ENCODE measurements around the gene TOM1L1. TPM values are rescaled to one million over a fixed set of nuclear protein-coding genes. Genes with fewer than 3 reads are reported as not detected.

TOM1L1 gene
- total RNA-seq, 1 donor, result 5.8 TPM

DNA sequence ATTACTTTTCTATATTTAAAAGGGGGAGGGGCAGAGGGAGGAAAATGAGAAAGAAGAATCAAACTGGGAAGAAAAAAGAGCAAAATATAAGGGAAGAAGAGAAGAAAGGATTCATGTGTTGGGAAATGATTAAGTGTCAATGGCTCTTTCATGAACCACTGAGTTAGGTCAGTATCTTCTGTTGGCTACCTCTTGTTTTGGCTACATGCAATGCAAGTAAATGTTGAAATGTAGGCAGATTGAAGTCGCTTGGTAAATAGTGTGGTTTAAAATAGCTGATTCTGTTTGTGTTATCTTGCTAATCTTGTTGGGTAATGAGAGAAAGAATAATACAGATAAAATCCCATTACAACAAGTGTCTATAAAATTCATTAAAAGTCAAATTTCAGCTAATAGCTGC, 40.6 kb downstream of the TOM1L1 start:
- no peak for TF ChIP-seq CTCF (IDR thresholded peaks at IDR 0.05; ENCODE audit: insufficient read depth, low read length)
- no peak overlapping the region for H3K4me3 ChIP-seq (ENCODE audit: low read depth, low read length)
- no peak for DNase-seq (ENCODE audit: low read depth)

DNA sequence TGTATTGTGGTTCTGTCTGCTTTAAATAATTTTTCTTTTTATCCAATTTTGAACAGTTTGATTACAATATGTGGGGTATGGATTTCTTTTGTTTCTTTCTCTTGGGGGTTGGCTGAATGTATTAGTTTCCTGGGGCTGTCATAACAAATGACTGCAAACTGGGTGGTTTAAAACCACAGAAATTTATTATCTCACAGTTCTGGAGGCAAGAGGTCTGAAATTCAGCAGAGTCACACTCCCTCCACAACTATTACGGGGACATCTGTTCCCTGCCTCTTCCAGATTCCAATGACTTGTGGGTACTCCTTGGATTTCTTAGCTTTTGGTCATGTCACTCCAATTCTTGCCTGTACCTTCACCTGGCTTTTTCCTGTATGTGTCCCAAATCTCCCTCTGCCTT, 44.1 kb downstream of the TOM1L1 start:
- peak; percentile 11 for DNase-seq (ENCODE audit: low read depth)
- TF ChIP-seq CTCF (IDR thresholded peaks at IDR 0.05; ENCODE audit: insufficient read depth, low read length), result no peak
- H3K4me3 ChIP-seq (ENCODE audit: low read depth, low read length), result no peak overlapping the region

DNA sequence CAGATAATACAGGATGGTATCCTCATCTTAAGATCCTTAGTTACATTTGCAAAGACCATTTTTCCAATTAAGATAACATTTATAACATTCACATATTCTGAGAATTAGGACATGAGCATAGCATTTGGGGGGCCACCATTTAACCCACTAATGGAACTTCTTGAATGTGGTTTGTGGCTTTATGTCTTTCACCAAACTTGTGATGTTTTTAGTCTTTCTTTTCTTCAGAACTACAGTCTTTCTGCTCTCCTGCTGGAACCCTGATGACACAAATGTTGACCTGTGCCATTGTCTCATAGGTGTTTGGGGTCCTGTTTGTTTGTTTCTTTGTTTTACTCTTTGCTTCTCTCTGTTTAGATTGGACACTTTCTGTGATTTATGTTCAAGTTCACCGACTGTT, 44.6 kb downstream of the TOM1L1 start:
- H3K4me3 ChIP-seq (ENCODE audit: low read depth, low read length), result no peak overlapping the region
- TF ChIP-seq CTCF (IDR thresholded peaks at IDR 0.05; ENCODE audit: insufficient read depth, low read length), result no peak
- no peak for DNase-seq (ENCODE audit: low read depth)

- H3K4me3 ChIP-seq (ENCODE audit: low read depth, low read length), result no peak overlapping the region
- DNase-seq (ENCODE audit: low read depth), result peak; percentile 49
- TF ChIP-seq CTCF (IDR thresholded peaks at IDR 0.05; ENCODE audit: insufficient read depth, low read length), result no peak
Observed at GRCh38 chr17:54945671-54946070, 45.0 kb downstream of the TOM1L1 start.

GRCh38 chr17:54947396-54947795, 46.7 kb downstream of the TOM1L1 start:
- H3K4me3 ChIP-seq (ENCODE audit: low read depth, low read length), result no peak overlapping the region
- DNase-seq (ENCODE audit: low read depth), result no peak
- TF ChIP-seq CTCF (IDR thresholded peaks at IDR 0.05; ENCODE audit: insufficient read depth, low read length), result no peak

- peak; percentile 51 for DNase-seq (ENCODE audit: low read depth)
- TF ChIP-seq CTCF (IDR thresholded peaks at IDR 0.05; ENCODE audit: insufficient read depth, low read length), result no peak
- no peak overlapping the region for H3K4me3 ChIP-seq (ENCODE audit: low read depth, low read length)
Observed at GRCh38 chr17:54948380-54948779, 47.7 kb downstream of the TOM1L1 start.

DNA sequence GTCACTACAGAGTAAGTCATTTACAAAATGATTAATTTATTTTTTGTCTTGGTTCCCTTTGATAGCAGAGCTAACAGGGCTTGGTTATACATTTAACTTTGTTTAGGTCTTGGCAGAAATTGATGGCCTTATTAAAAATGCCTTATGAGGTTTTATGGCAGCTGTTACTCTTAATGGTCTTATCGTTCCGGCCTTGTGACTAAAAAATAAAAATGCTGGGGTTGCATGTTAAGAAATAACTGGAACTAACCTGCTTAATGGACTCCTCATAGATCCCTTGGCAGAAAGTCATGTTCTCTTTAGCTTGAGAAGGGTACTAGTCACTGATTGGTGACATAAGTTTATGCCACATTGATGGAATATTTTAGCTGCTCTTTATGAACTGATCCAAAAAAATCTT, 49.5 kb downstream of the TOM1L1 start:
- TF ChIP-seq CTCF (IDR thresholded peaks at IDR 0.05; ENCODE audit: insufficient read depth, low read length), result no peak
- H3K4me3 ChIP-seq (ENCODE audit: low read depth, low read length), result no peak overlapping the region
- DNase-seq (ENCODE audit: low read depth), result no peak
